ENCODE results near the gene GPR137C. TPM values are rescaled to one million over a fixed set of nuclear protein-coding genes. Genes with fewer than 3 reads are reported as not detected.

The GPR137C gene
- polyA plus RNA-seq, 1 donor (not counting 4 experiments of a cell fraction or from before 2014, with no cell fraction given): 0.05 TPM

DNA sequence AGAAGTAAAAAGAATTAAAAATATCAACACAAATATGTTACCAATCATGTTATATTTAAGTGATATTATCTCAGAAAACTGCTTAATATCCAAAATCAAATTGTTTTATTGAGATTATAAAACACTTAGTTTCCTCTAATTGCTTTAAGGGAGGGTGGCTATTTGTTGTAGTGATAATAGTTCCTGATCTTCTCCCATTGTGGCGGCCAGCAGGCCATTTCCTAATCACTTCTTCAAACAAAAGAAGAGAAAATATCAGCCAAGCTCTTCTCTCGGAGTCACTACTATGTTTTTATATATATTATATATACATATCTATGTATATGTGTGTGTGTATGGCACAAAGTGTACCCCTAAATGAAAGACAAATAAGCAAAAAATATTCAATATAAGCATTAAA is 111.2 kb downstream of the GPR137C start:
- dilution Hi-C loops (cut with MboI; ENCODE audit: extremely low pct_ligation_motif_present, low sequenced_read_pairs): no loop called here
- no peak overlapping the region for H3K4me2 ChIP-seq (ENCODE audit: control insufficient read depth, extremely low read depth, insufficient read depth, low read depth, low read length)
- H3K9me3 ChIP-seq (ENCODE audit: control insufficient read depth, low read depth, low read length): no peaks in the 10 kb centered on the region
- H3K27me3 ChIP-seq (ENCODE audit: control insufficient read depth, extremely low read depth, insufficient read depth, low read length): no peaks in the 10 kb centered on the region
- no peak overlapping the region for H3K9ac ChIP-seq (ENCODE audit: control insufficient read depth, extremely low read depth, insufficient read depth, low read length)
- DNase-seq (ENCODE audit: low read depth, low spot score): no peak
- H3K79me2 ChIP-seq (ENCODE audit: control insufficient read depth, insufficient read depth, low read length): peaks cover 2% of the 10 kb centered on the region
- no peak overlapping the region for H3K4me3 ChIP-seq (ENCODE audit: control insufficient read depth in 2 of 3, extremely low read depth in 1 of 3, insufficient read depth in 2 of 3, low read depth in 1 of 3, low read length in 3 of 3)
- no peak for FAIRE-seq
- H3K27ac ChIP-seq (ENCODE audit: control insufficient read depth, insufficient read depth, low read length): no peak overlapping the region
- H3K9me1 ChIP-seq (ENCODE audit: control insufficient read depth, extremely low read depth, insufficient read depth, low read length): no peaks in the 10 kb centered on the region
- no peaks in the 10 kb centered on the region for H4K20me1 ChIP-seq (ENCODE audit: control insufficient read depth, extremely low read depth, insufficient read depth, low read length)
- no peak overlapping the region for H2AFZ ChIP-seq (ENCODE audit: control insufficient read depth, low read length)
- no peaks in the 10 kb centered on the region for H3K4me1 ChIP-seq (ENCODE audit: control insufficient read depth, extremely low read depth, insufficient read depth, low read length)
- peaks cover 3 to 15% of the 10 kb centered on the region in 2 experiments for H3K36me3 ChIP-seq (ENCODE audit: control insufficient read depth in 2 of 2, extremely low read depth in 1 of 2, insufficient read depth in 2 of 2, low read length in 2 of 2)
- TF ChIP-seq EZH2 (IDR thresholded peaks at IDR 0.05; ENCODE audit: low read length): no peak
- TF ChIP-seq, protein P1, sequence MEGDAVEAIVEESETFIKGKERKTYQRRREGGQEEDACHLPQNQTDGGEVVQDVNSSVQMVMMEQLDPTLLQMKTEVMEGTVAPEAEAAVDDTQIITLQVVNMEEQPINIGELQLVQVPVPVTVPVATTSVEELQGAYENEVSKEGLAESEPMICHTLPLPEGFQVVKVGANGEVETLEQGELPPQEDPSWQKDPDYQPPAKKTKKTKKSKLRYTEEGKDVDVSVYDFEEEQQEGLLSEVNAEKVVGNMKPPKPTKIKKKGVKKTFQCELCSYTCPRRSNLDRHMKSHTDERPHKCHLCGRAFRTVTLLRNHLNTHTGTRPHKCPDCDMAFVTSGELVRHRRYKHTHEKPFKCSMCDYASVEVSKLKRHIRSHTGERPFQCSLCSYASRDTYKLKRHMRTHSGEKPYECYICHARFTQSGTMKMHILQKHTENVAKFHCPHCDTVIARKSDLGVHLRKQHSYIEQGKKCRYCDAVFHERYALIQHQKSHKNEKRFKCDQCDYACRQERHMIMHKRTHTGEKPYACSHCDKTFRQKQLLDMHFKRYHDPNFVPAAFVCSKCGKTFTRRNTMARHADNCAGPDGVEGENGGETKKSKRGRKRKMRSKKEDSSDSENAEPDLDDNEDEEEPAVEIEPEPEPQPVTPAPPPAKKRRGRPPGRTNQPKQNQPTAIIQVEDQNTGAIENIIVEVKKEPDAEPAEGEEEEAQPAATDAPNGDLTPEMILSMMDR (optimal IDR thresholded peaks at IDR 0.05 in 1 of 3, IDR thresholded peaks at IDR 0.05 in 1 of 3, conservative IDR thresholded peaks at IDR 0.05 in 1 of 3; ENCODE audit: extremely low read depth in 1 of 3, insufficient read depth in 2 of 3, low read length in 3 of 3): no peak

DNA sequence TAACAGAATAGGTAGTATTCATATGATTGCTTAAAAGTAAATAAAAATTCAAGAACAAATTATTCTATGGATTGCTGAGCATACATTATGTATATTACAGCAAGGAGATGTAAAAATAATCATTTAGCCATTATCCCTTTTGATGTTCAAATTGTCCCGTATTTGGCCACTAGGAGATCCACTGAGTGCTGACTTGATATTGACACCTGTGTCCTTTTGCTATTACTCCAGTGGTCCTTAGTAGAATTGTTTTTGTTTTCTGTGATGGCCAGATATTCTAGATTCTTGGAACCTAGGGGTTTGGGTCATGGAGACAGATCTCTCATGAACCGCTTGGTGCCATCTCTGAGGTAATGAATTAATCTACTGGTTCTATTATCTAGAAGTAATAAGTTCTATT is 126.0 kb downstream of the GPR137C start:
- no peaks in the 10 kb centered on the region for H3K9me3 ChIP-seq (ENCODE audit: control insufficient read depth, low read depth, low read length)
- FAIRE-seq (no peak), DNase-seq (ENCODE audit: low read depth, low spot score) (no peak)
- H3K27me3 ChIP-seq (ENCODE audit: control insufficient read depth, extremely low read depth, insufficient read depth, low read length): no peaks in the 10 kb centered on the region
- TF ChIP-seq, protein P1 (optimal IDR thresholded peaks at IDR 0.05 in 1 of 3, IDR thresholded peaks at IDR 0.05 in 1 of 3, conservative IDR thresholded peaks at IDR 0.05 in 1 of 3; ENCODE audit: extremely low read depth in 1 of 3, insufficient read depth in 2 of 3, low read length in 3 of 3): peak in 2 of 3 experiments; percentile 34 to 53
- no peak for TF ChIP-seq EZH2 (IDR thresholded peaks at IDR 0.05; ENCODE audit: low read length)
- H3K4me2 ChIP-seq (ENCODE audit: control insufficient read depth, extremely low read depth, insufficient read depth, low read depth, low read length): no peak overlapping the region
- no peak overlapping the region for H3K27ac ChIP-seq (ENCODE audit: control insufficient read depth, insufficient read depth, low read length)
- H3K79me2 ChIP-seq (ENCODE audit: control insufficient read depth, insufficient read depth, low read length): peaks cover 27% of the 10 kb centered on the region
- H2AFZ ChIP-seq (ENCODE audit: control insufficient read depth, low read length): no peak overlapping the region
- dilution Hi-C loops (cut with MboI; ENCODE audit: extremely low pct_ligation_motif_present, low sequenced_read_pairs): no loop called here
- H3K4me1 ChIP-seq (ENCODE audit: control insufficient read depth, extremely low read depth, insufficient read depth, low read length): no peaks in the 10 kb centered on the region
- no peak overlapping the region for H3K9ac ChIP-seq (ENCODE audit: control insufficient read depth, extremely low read depth, insufficient read depth, low read length)
- no peaks in the 10 kb centered on the region for H3K9me1 ChIP-seq (ENCODE audit: control insufficient read depth, extremely low read depth, insufficient read depth, low read length)
- no peak overlapping the region for H3K4me3 ChIP-seq (ENCODE audit: control insufficient read depth in 2 of 3, extremely low read depth in 1 of 3, insufficient read depth in 2 of 3, low read depth in 1 of 3, low read length in 3 of 3)
- no peaks in the 10 kb centered on the region for H4K20me1 ChIP-seq (ENCODE audit: control insufficient read depth, extremely low read depth, insufficient read depth, low read length)
- H3K36me3 ChIP-seq (ENCODE audit: control insufficient read depth in 2 of 2, extremely low read depth in 1 of 2, insufficient read depth in 2 of 2, low read length in 2 of 2): peaks cover 16% of the 10 kb centered on the region in 2 experiments

Measured in keratinocyte (primary cell).